CD4-positive, alpha-beta T cell (primary cell): ENCODE measurements around the gene SENP8. TPM values are rescaled to one million over a fixed set of nuclear protein-coding genes. Genes with fewer than 3 reads are reported as not detected.

Source experiments
- ATAC-seq: fragments of 200-7000 bp; cut with Tn5 transposase; one replicate; pipeline ENCODE4 v1.10.0; 2022; ENCODE audit warnings: mild to moderate bottlenecking; ENCODE audit not compliant: poor library complexity
- CTCF ChIA-PET: fragments of 350-600 bp; sonication (Branson Sonifier 250); formaldehyde crosslinking; loops from one replicate; lab custom pipeline; 2021; ENCODE audit warnings: antibody characterized with exemption, inconsistent platforms; lab: Charles Lee
- POLR2A ChIA-PET: fragments of 350-600 bp; sonication (Branson Sonifier 250); formaldehyde crosslinking; loops from one replicate; lab custom pipeline; 2021; ENCODE audit warnings: antibody characterized with exemption, inconsistent platforms; lab: Charles Lee
- DNase-seq, 14 experiments: peaks; one replicate each; pipeline ENCODE4 v3.0.0-alpha.2; 2013 to 2020; ENCODE audit warnings: mixed read lengths in 2 of 14
- H3K27ac ChIP-seq, 2 donors: one replicate each; pipeline versions ENCODE4 v1.5.1 to v1.7.0; 2013; ENCODE audit warnings: low read length in 2 of 2, low read depth in 1 of 2, mild to moderate bottlenecking in 1 of 2
- H3K27me3 ChIP-seq, 2 experiments: 1 replicate in 1 of 2; 2 replicates in 1 of 2; pipeline versions ENCODE4 v1.6.1 to v1.7.0; 2013; ENCODE audit warnings: low read length in 2 of 2, control low read depth in 1 of 2, mild to moderate bottlenecking in 1 of 2, moderate library complexity in 1 of 2; ENCODE audit not compliant: insufficient read depth in 2 of 2, control insufficient read depth in 1 of 2
- H3K36me3 ChIP-seq: one replicate; pipeline ENCODE4 v1.6.1; 2013; ENCODE audit warnings: low read length, control low read depth; ENCODE audit not compliant: insufficient read depth
- H3K4me1 ChIP-seq: one replicate; pipeline ENCODE4 v1.6.1; 2013; ENCODE audit warnings: low read length, control low read depth; ENCODE audit not compliant: insufficient read depth
- H3K4me3 ChIP-seq: one replicate; pipeline ENCODE4 v1.5.1; 2013; ENCODE audit warnings: mild to moderate bottlenecking, low read length, moderate library complexity
- H3K9me3 ChIP-seq, 2 experiments: 1 replicate in 1 of 2; 2 replicates in 1 of 2; pipeline versions ENCODE4 v1.6.1 to v1.7.0; 2013; ENCODE audit warnings: low read length in 2 of 2, mild to moderate bottlenecking in 2 of 2, control low read depth in 1 of 2, moderate library complexity in 1 of 2; ENCODE audit not compliant: control insufficient read depth in 1 of 2, insufficient read depth in 1 of 2
- H3K27ac Mint-ChIP-seq: one replicate; pipeline ENCODE4 v1.8.0; 2020; ENCODE audit warnings: mixed read lengths
- H3K27me3 Mint-ChIP-seq: one replicate; pipeline ENCODE4 v1.8.0; 2021; ENCODE audit warnings: mixed read lengths
- H3K36me3 Mint-ChIP-seq: one replicate; pipeline ENCODE4 v1.8.0; 2021; ENCODE audit warnings: low read depth, mixed read lengths
- H3K4me1 Mint-ChIP-seq: one replicate; pipeline ENCODE4 v1.8.0; 2021; ENCODE audit warnings: low read depth, mixed read lengths
- H3K4me3 Mint-ChIP-seq: one replicate; pipeline ENCODE4 v1.8.0; 2020; ENCODE audit warnings: mild to moderate bottlenecking, mixed read lengths
- H3K9me3 Mint-ChIP-seq: one replicate; pipeline ENCODE4 v1.8.0; 2020; ENCODE audit warnings: mixed read lengths
- intact Hi-C, 2 experiments: fragments of 100-400 bp; cut with DNase I in 1 of 2; cut with micrococcal nuclease in 1 of 2; formaldehyde crosslinking; loops; one replicate each; pipeline versions ENCODE4 v1.15.1 to v1.9.0; 2023 to 2025; cut with DNase I, micrococcal nuclease
- total RNA-seq, 174 experiments: library from RNA in 2 of 174; stranded (reverse) in 2 of 174; gene quantifications; one replicate each; pipeline ENCODE4 v1.2.3 and lab custom pipeline; 2021 to 2026
- TF ChIP-seq, protein P1 (sequence below): fragments of 200-600 bp; IDR thresholded peaks from one replicate; pipeline ENCODE4 v1.8.0; 2022; ENCODE audit warnings: antibody characterized with exemption, mild to moderate bottlenecking

SENP8 gene
- total RNA-seq, 2 experiments from 2014 or later = 0.14 TPM; not detected in 1

DNA sequence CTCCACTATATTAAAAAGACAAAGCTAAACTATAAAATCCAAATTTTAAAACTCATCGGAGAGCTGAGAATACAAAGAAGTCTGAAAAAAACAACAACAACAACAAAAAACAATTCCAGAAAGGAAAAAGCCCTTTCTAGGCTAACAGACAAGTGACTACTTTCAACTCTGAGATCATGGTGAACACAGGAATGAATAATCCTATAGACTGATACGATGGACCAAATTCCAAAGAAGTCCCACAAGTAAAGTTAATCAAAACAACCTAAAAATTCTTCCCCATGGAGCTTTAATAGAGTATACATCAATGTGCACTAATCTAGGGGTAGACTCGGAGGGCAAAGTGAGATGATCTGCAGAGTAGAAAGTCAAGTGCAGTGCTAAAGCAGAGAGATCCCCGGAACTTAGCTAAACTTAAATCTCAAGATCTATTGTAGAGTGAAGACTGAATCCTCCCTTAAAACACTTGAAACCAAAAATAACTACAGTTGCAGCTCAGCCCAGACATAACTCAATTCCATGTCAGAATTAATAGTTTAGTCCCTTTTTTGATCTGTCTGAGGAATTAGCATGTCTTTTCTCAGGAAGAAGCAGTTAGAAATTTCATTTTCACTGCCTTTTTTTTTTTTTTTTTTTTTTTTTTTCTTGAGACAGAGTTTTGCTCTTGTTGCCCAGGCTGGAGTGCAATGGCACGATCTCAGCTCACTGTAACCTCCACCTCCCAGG lies 43.7 kb upstream of the SENP8 start:
- Histone ChIP-seq H3K27me3 (no peaks in the 10 kb centered on the region), H3K27ac (no peak overlapping the region), H3K9me3 (no peaks in the 10 kb centered on the region), H3K4me3 (no peak overlapping the region), H3K4me1 (no peaks in the 10 kb centered on the region), H3K36me3 (no peaks in the 10 kb centered on the region)
- no peak for DNase-seq
- H3K27me3 Mint-ChIP-seq = no peaks in the 10 kb centered on the region
- POLR2A ChIA-PET = no interaction called here
- H3K4me3 Mint-ChIP-seq = no peak overlapping the region
- intact Hi-C loops = no loop called here
- CTCF ChIA-PET = no interaction called here
- H3K9me3 Mint-ChIP-seq = no peaks in the 10 kb centered on the region
- no peaks in the 10 kb centered on the region for H3K36me3 Mint-ChIP-seq
- no peak for ATAC-seq
- peaks cover 38% of the 10 kb centered on the region for H3K4me1 Mint-ChIP-seq
- H3K27ac Mint-ChIP-seq = no peak overlapping the region
- TF ChIP-seq, protein P1, sequence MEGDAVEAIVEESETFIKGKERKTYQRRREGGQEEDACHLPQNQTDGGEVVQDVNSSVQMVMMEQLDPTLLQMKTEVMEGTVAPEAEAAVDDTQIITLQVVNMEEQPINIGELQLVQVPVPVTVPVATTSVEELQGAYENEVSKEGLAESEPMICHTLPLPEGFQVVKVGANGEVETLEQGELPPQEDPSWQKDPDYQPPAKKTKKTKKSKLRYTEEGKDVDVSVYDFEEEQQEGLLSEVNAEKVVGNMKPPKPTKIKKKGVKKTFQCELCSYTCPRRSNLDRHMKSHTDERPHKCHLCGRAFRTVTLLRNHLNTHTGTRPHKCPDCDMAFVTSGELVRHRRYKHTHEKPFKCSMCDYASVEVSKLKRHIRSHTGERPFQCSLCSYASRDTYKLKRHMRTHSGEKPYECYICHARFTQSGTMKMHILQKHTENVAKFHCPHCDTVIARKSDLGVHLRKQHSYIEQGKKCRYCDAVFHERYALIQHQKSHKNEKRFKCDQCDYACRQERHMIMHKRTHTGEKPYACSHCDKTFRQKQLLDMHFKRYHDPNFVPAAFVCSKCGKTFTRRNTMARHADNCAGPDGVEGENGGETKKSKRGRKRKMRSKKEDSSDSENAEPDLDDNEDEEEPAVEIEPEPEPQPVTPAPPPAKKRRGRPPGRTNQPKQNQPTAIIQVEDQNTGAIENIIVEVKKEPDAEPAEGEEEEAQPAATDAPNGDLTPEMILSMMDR = no peak

DNA sequence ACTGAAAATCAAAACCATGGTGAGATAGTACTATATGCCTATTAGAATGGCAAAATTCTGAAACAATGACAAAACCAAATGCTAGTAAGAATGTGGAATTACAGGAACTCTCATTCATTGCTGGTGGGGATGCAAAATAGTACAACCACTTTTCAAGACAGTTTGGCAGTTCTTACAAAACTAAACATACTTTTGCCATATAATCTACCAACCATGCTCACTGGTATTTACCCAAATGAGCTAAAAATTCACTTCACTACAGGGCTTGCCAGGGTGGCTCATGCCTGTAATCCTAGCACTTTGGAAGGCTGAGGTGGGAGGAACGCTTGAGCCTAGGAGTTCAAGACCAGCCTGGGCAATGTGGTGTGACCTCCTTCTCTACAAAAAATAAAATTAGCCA lies 40.3 kb upstream of the SENP8 start:
- TF ChIP-seq, protein P1 = no peak
- H3K36me3 ChIP-seq = no peaks in the 10 kb centered on the region
- H3K9me3 ChIP-seq = no peaks in the 10 kb centered on the region
- peaks cover 4% of the 10 kb centered on the region for H3K9me3 Mint-ChIP-seq
- no peak overlapping the region for H3K27ac ChIP-seq
- no peaks in the 10 kb centered on the region for H3K27me3 ChIP-seq
- H3K36me3 Mint-ChIP-seq = no peaks in the 10 kb centered on the region
- H3K27ac Mint-ChIP-seq = no peak overlapping the region
- ChIA-PET POLR2A (no interaction called here), CTCF (interaction anchor here (0.8 kb wide), 1 partner anchor 9 kb away, joined by 3 read pairs; no protein-coding TSS in a partner anchor)
- no peak overlapping the region for H3K4me3 ChIP-seq
- no peak overlapping the region for H3K4me3 Mint-ChIP-seq
- H3K27me3 Mint-ChIP-seq = no peaks in the 10 kb centered on the region
- H3K4me1 Mint-ChIP-seq = peaks cover 36% of the 10 kb centered on the region
- H3K4me1 ChIP-seq = no peaks in the 10 kb centered on the region
- DNase-seq (no peak), ATAC-seq (no peak)
- intact Hi-C loops = no loop called here

DNA sequence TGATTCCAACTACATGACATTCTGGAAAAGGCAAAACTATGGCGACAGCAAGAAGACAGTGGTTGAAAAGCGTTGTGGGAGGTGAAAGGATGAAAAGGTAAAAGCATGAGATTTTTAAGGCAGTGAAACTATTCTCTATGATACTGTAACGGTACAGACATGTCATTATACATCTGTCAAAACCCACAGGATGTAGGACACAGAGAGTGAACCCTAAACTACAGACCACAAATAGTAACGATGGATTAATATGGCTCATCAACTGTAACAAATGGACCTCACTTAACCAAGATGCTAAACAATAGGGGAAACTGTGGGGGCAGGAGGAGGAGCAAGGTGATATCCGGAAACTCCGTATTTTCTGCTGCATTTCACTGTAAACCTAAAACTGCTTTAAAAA lies 39.3 kb upstream of the SENP8 start:
- Mint-ChIP-seq H3K4me3 (no peak overlapping the region), H3K27ac (no peak overlapping the region), H3K9me3 (peaks cover 4% of the 10 kb centered on the region), H3K27me3 (no peaks in the 10 kb centered on the region), H3K36me3 (no peaks in the 10 kb centered on the region), H3K4me1 (peaks cover 34% of the 10 kb centered on the region)
- no peaks in the 10 kb centered on the region for H3K9me3 ChIP-seq
- ATAC-seq = no peak
- intact Hi-C loops = no loop called here
- no peak overlapping the region for H3K4me3 ChIP-seq
- ChIA-PET POLR2A (no interaction called here), CTCF (no interaction called here)
- H3K27me3 ChIP-seq = no peaks in the 10 kb centered on the region
- no peak overlapping the region for H3K27ac ChIP-seq
- TF ChIP-seq, protein P1 = no peak
- no peaks in the 10 kb centered on the region for H3K4me1 ChIP-seq
- DNase-seq = peak in 1 of 14 experiments; percentile 3
- H3K36me3 ChIP-seq = no peaks in the 10 kb centered on the region
